Activated CD4-positive, CD25-positive, alpha-beta regulatory T cell treated with anti-CD3 and anti-CD28 coated beads, Interleukin-2, amount 50 U/mL, for 72 hours (primary cell): ENCODE results near the gene LAMA3.
"Not testable (repeated sequence)": the region's sequence is repeated elsewhere in the genome, so short reads cannot be mapped to it uniquely, and the experiment has no call there.

Source experiments
- DNase-seq: peaks from one replicate; pipeline ENCODE4 v3.0.0; 2021

The LAMA3 gene

DNA sequence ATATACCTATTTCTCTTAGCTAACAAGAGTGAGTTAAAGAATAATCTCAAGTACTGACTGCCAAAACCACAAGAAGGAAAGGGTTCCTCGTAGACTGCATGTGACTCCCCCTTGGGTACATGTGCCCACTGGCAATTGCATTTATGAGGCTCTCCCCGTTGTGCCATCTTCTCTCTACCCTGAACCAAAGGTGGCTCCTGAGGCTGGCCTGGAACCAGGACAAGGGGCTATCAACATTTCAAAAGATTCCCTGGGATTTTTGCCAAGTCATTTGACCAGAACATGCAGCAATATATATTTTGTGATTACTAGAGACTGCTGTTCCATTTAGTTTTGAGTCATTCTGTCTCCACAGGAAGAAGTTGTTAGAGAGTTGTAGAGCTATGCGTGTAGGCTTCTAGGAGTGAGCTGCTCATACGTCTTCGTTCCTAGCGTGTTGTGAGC is 45.8 kb downstream of the LAMA3 start:
- DNase-seq, result no peak

DNA sequence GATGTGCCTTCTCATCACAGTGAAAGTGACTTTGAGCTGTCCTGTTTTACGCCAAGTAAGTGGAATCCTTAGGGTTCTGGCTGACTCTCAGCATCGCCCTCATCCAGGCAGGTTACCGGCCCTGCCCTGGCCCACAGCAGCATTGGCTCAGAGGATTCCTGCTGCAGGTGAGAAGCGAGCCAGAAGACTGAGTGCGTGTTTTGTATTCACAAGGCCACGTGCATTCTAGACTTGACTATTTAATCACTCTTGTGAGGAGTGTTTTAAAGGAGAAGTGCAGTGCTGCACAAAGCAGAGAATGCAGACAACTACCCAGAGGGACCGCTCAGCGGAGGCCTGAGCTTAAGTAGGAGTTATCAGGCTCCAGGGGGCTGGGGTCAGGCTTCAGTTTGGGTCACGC is 48.3 kb downstream of the LAMA3 start:
- no peak for DNase-seq

DNA sequence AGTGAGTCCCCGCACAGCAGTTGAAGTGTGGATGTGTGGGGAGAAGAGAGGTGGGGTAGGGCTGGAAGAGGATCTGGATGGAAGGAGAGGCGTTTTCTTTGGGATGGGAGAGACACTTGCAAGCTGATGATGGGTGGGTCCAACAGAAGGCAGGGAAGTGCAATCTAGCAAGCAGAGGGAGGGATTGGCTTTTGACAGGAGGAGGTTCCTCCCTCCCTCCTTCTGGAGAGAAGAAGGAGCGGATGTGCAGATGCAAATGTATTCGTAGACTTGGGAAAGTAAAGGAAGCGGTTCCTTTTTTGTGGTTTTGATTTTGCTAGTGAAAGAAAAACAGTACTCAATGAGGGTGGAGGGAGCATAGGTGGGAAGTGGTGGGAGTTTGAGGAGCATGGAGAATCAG is 48.9 kb downstream of the LAMA3 start:
- no peak for DNase-seq

DNA sequence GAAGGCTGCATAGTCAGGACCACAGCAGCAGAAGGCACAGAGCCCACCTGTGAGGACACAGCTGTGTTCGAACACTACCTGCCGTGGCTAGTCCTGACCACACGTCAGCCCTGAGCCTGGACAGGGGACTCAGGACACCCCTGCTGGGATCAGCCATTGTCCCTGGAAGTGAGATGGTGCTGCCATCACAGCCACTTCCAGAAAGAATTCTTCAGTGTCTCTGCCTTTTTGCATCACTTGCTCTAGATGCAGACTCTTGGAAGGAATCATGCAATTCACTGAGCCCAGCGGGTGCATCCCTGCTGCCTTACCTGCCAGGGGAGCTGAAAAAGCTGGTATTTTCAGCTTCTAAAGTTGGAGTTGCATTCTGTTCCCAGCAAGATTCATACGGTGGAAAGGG is 49.3 kb downstream of the LAMA3 start:
- DNase-seq, result no peak

DNA sequence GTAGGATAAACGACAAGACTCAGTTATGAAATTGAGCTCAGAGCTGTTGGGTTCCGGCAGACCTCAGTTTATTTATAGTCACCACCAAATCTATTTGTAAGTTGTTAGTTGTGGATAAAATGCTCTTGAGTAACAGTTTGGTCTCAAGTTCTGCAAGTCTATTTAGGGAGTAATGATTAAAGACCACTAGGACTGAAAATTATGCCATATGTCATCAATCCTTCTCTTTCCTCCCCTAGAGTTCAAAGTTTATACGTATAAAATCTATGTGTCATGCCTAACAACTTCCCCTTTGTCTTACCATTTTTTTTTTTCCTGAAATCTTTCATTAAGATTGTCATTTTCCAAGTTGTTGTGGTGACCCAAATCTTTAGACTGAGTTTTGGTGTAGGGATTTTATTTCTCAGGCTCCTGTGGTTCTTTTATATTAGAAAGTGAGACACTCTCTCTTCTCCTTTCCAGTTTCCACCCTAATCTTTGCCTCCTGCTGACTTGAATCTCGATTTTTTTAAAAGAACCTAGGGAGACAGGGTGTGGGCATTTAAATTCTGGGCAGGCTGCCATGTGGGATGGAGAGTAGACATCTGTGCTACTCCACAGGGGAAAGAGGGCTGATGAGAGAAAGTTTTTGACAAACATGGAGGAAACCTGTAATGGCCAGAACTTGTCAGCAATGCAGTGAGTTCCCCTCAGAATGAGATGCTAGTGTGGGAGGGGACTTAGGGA is 51.0 kb downstream of the LAMA3 start:
- no peak for DNase-seq

DNA sequence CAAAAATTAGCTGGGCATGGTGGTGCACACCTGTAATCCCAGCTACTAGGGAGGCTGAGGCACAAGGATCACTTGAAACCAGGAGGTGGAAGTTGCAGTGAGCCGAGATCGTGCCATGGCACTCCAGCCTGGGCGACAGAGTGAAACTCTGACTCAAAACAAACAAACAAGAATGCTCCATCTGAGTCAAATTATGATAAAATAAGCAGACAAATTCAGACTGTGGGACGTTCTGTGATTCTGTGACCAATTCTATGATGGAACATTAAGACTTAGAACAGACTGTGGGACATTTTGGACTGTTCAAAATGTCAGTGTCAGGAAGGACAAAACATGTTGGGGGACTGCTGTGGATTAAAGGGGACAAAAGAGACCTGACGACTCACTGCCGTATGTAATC is 52.7 kb downstream of the LAMA3 start:
- not testable (repeated sequence) for DNase-seq

DNA sequence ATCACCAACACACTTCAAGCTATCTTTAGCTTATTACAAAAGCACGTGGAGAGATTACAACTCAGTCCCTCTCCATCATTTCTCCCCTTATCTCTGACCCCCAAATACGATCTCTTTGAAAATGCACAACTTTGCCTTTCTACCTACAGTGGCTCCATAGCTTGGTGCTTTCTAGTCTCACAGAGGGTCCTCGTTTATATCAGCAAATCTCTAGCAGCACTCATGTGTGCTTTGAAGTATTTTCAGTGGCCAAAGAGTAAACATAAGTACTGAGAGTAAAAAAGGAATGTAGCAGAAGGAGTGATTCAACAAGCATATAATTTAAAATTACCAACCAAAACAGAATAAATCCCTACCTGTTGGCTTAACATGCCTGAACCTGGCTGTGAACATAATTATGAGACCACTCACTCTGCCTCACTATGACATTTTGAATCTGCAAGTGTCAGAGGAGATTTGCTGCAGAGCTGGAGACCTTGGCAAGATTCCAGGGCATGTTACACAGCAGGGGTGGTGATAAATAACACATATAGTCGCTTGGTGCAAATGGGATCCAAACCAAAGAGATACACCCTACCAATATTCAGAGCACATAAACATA is 54.6 kb downstream of the LAMA3 start:
- no peak for DNase-seq

DNA sequence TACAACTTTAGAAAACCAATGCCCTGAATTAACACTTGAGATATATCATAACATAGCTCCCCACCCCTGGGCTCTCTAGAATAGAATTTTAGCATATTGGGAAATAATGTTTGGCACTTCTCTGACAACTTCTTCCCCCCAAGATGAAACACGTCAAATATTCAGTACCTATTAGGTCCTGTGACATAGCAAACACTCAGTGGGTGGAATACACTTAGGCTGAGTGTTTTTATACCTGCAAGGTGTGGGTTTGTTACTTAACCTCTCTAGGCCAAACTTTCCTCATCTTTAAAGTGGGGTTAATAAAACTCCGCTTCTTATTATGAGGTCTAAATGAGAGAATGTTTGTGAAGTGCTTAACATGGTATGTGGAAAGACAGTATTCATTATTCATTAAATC is 56.1 kb downstream of the LAMA3 start:
- no peak for DNase-seq

DNA sequence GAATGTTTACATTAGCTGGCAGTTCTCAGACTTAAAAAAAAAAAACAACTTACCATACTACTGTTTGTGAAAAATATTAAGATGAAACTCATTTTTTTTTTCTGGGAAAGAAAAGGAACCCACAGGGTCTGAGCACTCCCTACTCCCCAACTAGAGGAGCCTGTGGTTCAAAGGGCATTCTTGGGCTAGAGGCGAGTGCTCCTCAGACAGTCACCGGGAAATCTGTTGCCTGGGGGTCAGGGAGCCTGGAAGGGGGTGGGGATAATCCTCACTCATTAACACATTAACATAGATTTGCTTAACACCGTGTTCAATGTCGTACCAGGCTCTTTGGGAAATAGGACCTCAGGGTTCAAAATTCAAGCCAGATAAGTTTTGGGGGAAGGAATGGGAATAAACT is 57.6 kb downstream of the LAMA3 start:
- DNase-seq, result no peak

DNA sequence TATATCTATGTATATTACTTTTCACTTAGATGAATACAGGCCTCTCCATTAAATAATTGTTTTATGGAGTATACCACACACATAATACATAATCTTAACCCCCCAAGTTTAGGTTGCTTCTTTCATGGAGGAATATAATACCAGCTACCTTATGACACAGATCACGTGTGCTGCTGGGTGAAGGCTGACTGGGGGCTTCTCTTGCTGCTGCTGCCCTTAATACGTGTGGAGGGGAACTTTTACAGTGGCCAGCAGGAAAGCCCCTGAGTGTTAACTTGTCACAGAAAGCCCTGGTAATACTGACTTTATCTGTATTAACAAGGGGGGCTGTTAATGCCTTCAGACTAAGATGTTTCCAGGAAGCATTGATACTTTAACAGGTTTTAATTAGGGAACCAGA is 63.1 kb downstream of the LAMA3 start:
- no peak for DNase-seq

DNA sequence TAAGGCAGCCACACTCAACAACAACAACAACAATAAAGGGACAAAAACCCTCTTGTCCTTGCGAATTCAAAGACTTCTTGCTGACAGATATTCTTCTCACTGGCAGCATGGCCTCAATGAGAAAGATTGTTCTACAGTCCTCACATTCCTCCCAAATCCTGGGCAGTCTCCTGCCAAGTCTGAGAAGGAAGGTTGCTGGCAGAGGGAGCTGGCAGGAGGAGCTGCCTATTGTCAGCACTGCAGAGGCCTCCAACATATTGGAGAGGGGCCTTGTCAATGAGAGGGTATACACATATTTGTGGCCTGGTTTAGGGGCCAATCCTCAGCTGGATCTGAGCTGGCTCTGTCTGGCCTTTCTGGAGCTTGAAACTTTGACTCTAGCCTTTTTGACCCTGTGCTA is 63.5 kb downstream of the LAMA3 start:
- no peak for DNase-seq

DNA sequence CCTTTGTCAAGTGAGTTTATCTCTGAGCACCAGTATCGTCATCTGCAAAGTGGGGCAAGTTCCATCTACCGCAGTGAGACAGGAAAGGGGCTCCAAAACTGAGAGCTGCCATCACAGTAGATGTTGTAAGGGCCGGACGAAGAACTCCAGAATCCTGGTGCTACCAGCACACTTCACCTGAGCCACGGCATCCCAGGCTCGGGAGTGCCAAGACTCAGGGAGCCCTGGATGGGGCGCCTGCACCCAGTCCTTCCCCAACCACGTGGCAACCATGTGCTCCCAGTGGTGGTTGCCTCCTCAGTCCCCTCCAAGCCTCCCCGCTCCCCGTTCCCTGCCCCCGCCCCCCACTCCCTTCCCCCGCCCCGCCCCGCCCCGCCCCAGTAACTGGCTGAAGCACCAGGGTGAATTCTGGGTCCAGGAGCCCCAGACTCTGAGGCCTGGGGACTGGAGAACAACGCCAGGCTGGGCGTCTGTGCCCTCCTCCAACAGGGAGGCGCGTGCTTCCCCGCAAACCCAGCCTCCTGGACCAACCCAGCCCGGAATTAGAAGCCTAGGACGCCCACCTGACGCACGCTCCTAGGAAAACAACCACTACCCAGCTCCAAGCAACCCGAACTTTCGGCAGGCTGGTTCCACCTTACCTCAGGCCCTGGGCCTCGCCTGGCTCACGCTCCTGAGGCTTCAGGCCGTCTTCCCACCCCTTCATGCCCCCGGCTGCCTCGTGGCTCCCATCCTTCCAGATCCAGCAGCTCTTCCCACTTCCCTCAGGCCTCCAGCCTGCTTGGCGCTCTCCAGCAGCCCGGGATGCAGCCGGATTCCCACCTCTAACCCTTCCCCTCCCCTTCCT is 67.6 kb downstream of the LAMA3 start:
- no peak for DNase-seq

DNA sequence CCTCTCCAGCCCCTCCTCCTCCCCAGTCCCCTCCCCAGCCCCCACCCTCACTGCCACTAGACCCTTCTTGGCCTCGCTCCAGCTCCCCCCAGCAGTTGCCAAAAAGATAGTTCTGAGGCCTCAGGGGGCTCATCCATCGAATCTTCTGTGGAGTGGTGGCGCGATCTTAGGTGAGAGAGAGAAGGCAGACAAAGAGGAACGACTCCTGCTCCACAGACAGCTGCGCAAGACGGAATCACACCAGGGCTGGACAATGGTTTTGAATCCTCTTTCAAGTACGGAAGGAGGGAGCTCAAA is 68.1 kb downstream of the LAMA3 start:
- no peak for DNase-seq

DNA sequence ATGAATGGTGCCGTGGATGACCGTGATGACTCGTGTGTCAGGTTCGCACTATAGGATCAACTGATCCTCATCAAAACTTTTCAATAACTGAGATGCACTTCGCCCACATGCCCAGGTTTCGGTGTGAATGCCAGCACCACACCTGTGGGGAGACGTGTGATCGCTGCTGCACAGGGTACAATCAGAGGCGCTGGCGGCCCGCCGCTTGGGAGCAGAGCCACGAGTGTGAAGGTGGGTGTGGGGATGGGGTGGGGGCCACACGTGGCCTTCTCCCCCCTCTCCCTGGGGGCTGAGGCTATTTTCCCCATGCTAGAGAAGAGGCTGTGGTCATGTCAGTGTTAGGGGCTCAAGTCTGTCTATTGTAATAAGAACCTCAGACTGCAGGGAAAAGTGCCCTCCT is 69.0 kb downstream of the LAMA3 start:
- DNase-seq, result no peak

DNA sequence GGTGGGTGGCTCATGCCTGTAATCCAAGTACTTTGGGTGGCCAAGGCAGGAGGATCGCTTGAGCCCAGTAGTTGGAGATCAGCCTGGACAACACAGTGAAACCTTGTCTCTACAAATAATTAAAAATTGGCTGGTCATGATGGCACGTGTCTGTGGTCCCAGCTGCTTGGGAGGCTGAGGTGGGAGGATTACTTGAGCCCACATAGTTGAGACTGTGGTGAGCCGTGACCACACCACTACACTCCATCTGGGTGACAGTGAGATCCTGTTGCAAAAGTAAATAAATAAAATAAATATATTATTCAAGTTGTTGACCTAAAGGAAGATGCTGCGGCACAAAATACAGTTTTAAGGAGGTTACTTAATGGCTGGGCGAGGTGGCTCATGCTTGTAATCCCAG is 72.7 kb downstream of the LAMA3 start:
- DNase-seq, result no peak

DNA sequence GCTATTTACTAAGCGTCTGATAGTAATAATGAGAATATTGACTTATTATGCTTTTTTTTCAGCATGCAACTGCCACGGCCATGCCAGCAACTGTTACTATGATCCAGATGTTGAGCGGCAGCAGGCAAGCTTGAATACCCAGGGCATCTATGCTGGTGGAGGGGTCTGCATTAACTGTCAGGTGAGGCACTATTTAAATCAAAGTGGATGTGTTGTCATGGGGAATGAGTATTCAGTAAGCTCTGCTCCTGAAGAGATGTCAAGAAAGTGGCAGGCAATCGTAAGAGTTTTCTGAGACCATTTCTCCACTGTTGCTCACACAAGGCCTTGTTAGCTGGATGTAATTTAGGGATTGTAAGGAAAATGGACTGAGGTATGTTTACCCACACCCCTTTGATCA is 74.1 kb downstream of the LAMA3 start:
- no peak for DNase-seq

DNA sequence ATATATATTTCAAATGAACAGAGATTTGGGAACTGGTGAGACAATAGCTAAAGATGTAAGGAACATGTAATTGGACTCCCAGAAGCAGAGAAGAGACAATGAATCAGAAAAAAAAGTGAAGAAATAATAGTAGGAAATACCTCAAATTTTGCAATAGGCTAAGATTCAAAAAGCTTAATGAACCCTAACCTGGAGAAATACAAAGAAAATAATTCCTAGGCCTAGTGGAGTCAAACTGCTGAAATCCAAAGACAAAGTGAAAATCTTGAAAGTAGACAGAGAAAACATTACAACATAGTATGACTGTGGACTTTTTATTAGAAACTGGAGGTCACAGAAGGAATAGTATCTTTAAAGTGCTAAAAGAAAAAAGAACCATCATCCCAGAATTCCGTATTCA is 76.7 kb downstream of the LAMA3 start:
- DNase-seq, result no peak

DNA sequence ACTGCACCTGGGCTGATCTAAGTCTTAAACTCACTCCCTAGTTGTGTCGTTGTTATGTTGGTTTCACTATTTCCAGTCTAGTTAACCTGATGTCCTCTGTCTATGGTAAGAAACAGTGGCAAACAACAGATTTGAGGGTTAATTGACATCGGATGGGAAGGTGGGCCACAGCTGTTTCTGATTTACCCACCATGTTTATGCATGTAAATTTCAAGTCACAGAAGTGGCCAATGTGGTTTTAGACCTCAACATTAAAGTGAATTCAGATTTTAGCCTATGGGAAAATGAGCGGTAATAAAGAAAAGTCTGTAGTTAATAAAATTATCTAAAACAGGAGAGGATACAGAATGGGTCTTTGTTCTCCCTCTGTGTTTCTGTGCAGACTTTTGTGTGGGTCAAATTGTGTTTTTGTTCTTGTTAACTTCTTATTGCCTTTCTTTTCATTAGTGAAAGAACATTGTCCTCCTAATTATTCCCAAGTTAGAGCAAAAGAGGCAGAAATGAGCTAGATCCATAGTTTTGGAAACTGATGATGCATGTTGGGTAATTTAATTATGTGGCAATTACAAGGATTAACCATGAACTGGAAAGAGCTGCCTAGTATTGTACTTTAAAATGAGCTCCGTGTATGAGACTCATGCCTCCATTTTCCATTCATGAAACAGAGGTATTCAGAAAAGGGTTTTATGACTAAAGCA is 83.2 kb downstream of the LAMA3 start:
- DNase-seq, result no peak

DNA sequence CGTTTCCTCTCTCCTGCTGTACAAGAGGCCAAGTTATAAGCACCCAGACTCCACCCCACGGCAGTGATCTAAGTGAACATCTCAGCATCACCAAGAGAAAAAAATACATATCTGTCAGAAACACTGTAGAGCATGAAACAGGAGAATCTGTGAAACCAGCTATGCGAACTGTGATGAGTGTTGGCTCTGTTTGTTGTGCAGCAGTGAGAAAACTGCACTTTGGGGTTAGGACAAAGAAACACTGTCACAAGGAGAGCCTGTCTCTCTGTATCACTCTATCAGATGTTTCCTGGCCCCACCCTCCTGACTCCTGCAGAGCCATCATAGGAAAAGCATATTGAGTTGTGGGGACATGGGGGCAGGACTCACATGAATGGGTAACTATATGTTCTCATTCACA is 87.1 kb downstream of the LAMA3 start:
- DNase-seq, result no peak

DNA sequence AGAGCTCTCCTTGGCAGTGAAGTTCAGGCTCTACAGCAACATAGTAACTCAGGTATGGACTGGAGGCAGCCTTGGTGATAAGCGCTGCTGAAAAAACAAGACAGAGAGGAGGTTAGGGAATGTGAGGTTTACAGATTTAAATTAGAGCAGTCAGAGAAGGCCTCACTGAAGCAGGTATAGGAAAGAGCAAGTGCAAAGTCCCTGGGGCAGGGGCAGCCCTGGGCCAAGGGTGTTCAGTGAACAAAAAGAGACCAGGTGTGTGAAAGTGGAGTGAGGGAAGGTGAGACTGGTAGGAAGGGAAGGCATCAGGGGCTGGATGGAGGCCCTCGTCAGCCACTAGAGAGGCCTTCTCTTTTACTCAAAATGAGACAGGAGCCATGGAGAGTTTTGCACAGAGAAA is 89.6 kb downstream of the LAMA3 start:
- DNase-seq, result no peak

DNA sequence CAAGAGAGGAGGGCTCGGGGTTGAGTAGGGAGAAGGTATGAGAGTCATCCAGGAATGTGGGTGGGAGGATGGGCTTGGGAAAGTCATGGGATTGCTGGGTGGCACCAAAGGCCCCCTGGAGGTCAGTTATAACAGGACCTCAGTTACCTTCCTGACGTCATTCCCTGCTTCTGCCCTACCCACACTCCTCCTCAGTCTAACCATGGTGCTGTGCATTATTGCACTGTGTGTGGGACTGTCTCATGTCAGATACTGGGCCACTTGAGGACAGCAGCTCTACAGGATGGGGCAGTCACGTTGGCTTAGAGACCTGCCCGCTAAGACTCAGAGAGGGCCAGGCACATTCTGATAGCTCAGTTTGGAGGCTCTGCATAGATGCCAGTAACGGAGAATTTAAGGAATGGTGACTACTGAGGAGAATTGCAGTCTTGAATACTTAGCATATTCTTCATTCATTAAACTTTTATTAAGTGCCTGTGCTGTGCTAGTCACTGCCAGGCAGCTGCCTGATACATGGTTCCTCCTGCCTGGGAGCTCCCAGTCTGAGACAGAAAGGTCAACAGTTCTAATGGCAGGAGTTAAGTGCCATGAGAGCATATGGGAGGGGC is 90.5 kb downstream of the LAMA3 start:
- no peak for DNase-seq

DNA sequence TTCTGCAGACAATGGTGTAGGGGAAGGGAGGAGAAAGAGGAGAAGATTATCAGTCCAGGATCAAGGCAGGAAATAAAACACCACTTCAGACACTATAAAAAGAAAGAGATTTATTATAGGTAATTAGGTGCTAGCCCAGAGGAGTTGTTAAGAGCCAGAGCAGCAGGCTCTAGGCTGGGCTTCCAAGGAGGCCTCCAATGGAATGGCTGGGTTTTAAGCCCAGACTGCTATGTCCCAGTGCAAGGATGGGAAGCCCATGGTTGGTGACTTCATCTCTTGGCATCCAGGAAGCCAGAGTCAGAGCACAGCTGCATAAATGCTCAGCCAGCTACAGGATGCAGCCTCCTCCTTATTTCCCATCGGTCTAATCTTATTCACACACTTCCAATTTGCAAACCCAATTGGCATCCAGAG is 95.6 kb downstream of the LAMA3 start:
- DNase-seq, result no peak

DNA sequence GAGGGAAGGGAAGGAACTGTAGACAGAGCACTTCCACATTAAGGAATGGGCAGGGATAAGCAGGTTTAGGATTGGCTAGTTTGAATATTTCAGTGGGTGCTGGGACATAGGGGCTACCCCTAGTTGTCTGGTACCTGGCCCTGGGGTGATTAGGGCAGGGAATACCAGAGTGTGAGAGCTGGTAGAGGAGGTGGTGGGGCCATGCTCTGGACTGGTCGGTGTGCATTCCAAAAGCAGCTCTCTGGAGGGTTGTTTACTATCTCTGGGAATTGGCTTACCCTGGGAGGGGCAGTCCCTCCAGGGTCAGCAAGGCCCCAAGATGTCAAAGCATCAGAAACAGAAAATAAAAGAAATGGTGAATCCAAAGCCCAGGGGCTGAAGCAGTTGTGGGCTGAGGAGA is 103.8 kb downstream of the LAMA3 start:
- no peak for DNase-seq
